SU-DHL-6 (cell line): ENCODE data around the gene POLN.

Experiments
- H2AFZ ChIP-seq: fragments of 200-600 bp; sonication (generic); 2 replicates; pipeline ENCODE4 v1.6.1; 2014; ENCODE audit warnings: low read depth, mild to moderate bottlenecking, moderate library complexity, mixed read lengths, antibody characterized with exemption, low read length; ENCODE audit not compliant: severe bottlenecking
- H3F3A ChIP-seq: fragments of 200-600 bp; shearing (Covaris generic); 2 replicates; pipeline ENCODE4 v1.6.0; 2016; ENCODE audit warnings: antibody characterized with exemption, mild to moderate bottlenecking; ENCODE audit not compliant: insufficient read depth
- H3K27ac ChIP-seq: fragments of 200-600 bp; sonication (generic); 2 replicates; pipeline ENCODE4 v1.5.1; 2016; ENCODE audit warnings: low read depth, mild to moderate bottlenecking, low read length, moderate library complexity, mixed read lengths
- H3K27me3 ChIP-seq: fragments of 200-600 bp; sonication (generic), shearing (Covaris generic); 2 replicates; pipeline ENCODE4 v1.6.0; 2014; ENCODE audit warnings: mild to moderate bottlenecking, low read length
- H3K36me3 ChIP-seq: fragments of 200-600 bp; sonication (generic); 2 replicates; pipeline ENCODE4 v1.6.1; 2014; ENCODE audit warnings: mild to moderate bottlenecking, low read length, mixed read lengths
- H3K4me2 ChIP-seq: fragments of 300-600, 200-600 bp; shearing (Covaris generic), sonication (generic); 2 replicates; pipeline ENCODE4 v1.6.0; 2014; ENCODE audit warnings: low read length, low read depth, mild to moderate bottlenecking; ENCODE audit not compliant: poor library complexity, severe bottlenecking
- H3K4me3 ChIP-seq: fragments of 200-600 bp; sonication (generic); 2 replicates; pipeline ENCODE4 v1.5.1; 2014; ENCODE audit warnings: antibody characterized with exemption, low read length, mild to moderate bottlenecking, mixed read lengths; ENCODE audit not compliant: insufficient read depth, poor library complexity, severe bottlenecking
- H3K79me2 ChIP-seq: fragments of 200-600 bp; sonication (generic); 2 replicates; pipeline ENCODE4 v1.6.1; 2014; ENCODE audit warnings: mild to moderate bottlenecking, low read length, moderate library complexity; ENCODE audit not compliant: insufficient read depth
- H3K9ac ChIP-seq: fragments of 200-600 bp; sonication (generic); 2 replicates; pipeline ENCODE4 v1.7.0; 2014; ENCODE audit warnings: mild to moderate bottlenecking, low read length
- H3K9me2 ChIP-seq: fragments of 200-600 bp; sonication (generic); replicated peaks from 2 replicates; pipeline ENCODE4 v1.6.1; 2014; ENCODE audit warnings: low read length; ENCODE audit not compliant: insufficient read depth
- H3K9me3 ChIP-seq: fragments of 200-600 bp; sonication (generic); 2 replicates; pipeline ENCODE4 v1.6.1; 2014; ENCODE audit warnings: low read length, mixed read lengths; ENCODE audit not compliant: insufficient read depth
- H4K20me1 ChIP-seq: fragments of 200-600 bp; sonication (generic); 2 replicates; pipeline ENCODE4 v1.6.1; 2014; ENCODE audit warnings: low read depth, mild to moderate bottlenecking, antibody characterized with exemption, low read length, moderate library complexity, mixed read lengths
- CTCF ChIP-seq: fragments of 200-600 bp; sonication (generic); IDR thresholded peaks from one replicate; pipeline ENCODE4 v1.5.1; 2017; ENCODE audit warnings: antibody characterized with exemption, mild to moderate bottlenecking, low read length, moderate library complexity; ENCODE audit not compliant: insufficient read depth, poor library complexity, severe bottlenecking
- EZH2phosphoT487 ChIP-seq: fragments of 200-600 bp; sonication (generic), shearing (Covaris generic); conservative IDR thresholded peaks from 2 replicates; pipeline ENCODE4 v1.6.1; 2018; ENCODE audit warnings: mild to moderate bottlenecking, antibody characterized with exemption, low read length, moderate library complexity, mixed read lengths

Gene POLN

GRCh38 chr4:2151544-2151943 is 90.4 kb downstream of the POLN start:
- Histone ChIP-seq H4K20me1 (no peaks in the 10 kb centered on the region), H3F3A (no peaks in the 10 kb centered on the region), H3K27ac (no peak overlapping the region), H3K9ac (no peak overlapping the region), H3K79me2 (no peaks in the 10 kb centered on the region), H3K9me2 (no peaks in the 10 kb centered on the region), H3K9me3 (no peaks in the 10 kb centered on the region), H3K27me3 (no peaks in the 10 kb centered on the region), H3K36me3 (no peaks in the 10 kb centered on the region), H3K4me2 (no peak overlapping the region), H2AFZ (no peak overlapping the region), H3K4me3 (no peak overlapping the region)
- TF ChIP-seq CTCF (no peak), EZH2phosphoT487 (no peak)

- Histone ChIP-seq H3K9me3 (no peaks in the 10 kb centered on the region), H3K27ac (no peak overlapping the region), H3K27me3 (no peaks in the 10 kb centered on the region), H3K36me3 (no peaks in the 10 kb centered on the region), H4K20me1 (no peaks in the 10 kb centered on the region), H3F3A (no peaks in the 10 kb centered on the region), H3K79me2 (no peaks in the 10 kb centered on the region), H3K4me2 (no peak overlapping the region), H3K4me3 (no peak overlapping the region), H3K9ac (no peak overlapping the region), H2AFZ (no peak overlapping the region), H3K9me2 (no peaks in the 10 kb centered on the region)
- TF ChIP-seq CTCF (no peak), EZH2phosphoT487 (no peak)
Observed at GRCh38 chr4:2150076-2150475, 91.8 kb downstream of the POLN start.

- no peaks in the 10 kb centered on the region for H3K27me3 ChIP-seq
- TF ChIP-seq CTCF (no peak), EZH2phosphoT487 (no peak)
- H3K4me3 ChIP-seq = no peak overlapping the region
- H3K9me2 ChIP-seq = no peaks in the 10 kb centered on the region
- H3K27ac ChIP-seq = no peak overlapping the region
- no peaks in the 10 kb centered on the region for H3K9me3 ChIP-seq
- no peaks in the 10 kb centered on the region for H3K79me2 ChIP-seq
- no peaks in the 10 kb centered on the region for H3F3A ChIP-seq
- H3K36me3 ChIP-seq = no peaks in the 10 kb centered on the region
- no peak overlapping the region for H3K4me2 ChIP-seq
- no peak overlapping the region for H3K9ac ChIP-seq
- no peaks in the 10 kb centered on the region for H4K20me1 ChIP-seq
- no peak overlapping the region for H2AFZ ChIP-seq
Observed at GRCh38 chr4:2142630-2143427, 99.1 kb downstream of the POLN start.
